Measurements from ENCODE around the gene GARIN5B. TPM values are rescaled to one million over a fixed set of nuclear protein-coding genes. Genes with fewer than 3 reads are reported as not detected.

The GARIN5B gene
- total RNA-seq, 1 experiment from 2014 or later = not detected

DNA sequence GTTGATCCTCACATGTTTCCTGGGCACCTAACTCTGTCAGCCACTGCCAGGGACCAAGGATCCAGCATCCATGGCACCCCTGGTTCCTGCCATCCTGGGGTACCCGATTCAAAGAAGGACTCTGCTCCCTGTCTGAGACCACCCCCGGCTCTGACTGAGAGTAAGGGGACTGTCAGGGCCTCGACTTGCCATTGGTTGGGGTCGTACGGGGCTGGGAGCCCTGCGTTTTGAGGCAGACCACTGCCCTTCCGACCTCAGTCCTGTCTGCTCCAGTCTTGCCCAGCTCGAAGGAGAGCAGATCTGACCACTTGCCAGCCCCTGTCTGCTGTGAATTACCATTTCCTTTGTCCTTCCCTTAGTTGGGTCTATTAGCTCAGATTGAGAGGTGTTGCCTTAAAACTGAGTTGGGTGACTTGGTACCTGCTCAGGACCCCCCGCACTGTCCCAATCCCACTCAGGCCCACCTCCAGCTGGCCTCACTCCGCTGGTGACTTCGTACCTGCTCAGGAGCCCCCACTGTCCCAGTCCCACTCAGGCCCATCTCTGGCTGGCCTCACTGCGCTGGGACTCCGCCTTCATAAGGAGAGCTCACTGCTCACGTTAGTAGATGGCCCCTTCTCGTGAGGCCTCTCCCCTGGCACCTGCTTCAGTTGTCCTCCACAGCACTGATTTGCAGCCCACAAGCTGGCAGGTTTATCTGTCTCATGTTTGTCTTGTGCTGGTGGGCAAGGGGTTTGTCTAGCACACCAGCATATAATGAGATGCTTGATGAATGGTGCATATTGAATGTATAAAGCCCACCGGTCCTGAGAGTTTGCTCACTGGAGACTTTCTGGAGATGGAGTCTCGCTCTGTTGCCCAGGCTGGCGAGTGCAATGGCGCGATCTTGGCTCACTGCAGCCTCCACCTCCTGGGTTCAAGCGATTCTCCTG lies 26.6 kb upstream of the GARIN5B start:
- no peak for DNase-seq (ENCODE audit: low read depth)

DNA sequence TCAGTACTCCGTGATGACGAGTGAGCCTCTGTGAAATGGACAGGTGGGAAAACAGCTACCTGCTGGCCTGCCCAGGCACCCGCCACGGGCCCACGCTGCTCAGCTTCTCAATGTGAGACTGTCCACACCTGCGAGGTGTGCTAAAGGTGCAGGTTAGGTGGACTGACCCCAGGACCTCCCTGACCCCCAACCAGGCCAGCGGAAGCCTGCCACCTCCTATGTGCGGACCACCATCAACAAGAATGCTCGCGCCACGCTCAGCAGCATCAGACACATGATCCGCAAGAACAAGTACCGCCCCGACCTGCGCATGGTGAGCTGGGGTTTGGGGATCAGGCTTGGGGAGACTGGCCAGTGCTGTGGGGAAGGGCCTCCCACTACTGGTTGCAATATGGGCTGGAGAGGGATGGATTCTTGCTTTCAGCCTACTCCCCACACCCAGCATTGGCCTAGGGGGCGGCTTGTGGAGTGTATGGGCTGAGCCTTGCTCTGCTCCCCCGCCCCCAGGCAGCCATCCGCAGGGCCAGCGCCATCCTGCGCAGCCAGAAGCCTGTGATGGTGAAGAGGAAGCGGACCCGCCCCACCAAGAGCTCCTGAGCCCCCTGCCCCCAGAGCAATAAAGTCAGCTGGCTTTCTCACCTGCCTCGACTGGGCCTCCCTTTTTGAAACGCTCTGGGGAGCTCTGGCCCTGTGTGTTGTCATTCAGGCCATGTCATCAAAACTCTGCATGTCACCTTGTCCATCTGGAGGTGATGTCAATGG lies 24.9 kb upstream of the GARIN5B start:
- DNase-seq (ENCODE audit: low read depth) = no peak

DNA sequence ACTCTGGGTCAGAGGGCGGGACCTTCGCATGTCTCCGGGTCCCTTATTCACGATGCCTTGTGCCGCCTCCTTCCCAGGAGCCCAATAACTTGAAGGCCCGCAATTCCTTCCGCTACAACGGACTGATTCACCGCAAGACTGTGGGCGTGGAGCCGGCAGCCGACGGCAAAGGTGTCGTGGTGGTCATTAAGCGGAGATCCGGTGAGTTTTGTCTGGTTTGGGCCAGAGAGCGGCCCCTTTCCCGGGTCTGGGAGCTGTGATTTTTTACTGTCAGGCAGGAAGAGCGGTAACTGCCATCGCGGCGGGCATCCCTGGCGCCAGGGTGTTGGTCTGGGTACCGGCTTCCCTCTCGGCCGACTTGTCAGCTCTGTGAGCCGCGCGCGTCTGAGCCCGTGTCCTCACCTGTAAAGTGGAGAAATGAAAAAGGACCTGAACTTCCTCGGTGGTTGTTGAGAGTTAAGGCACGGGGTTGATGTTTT lies 23.5 kb upstream of the GARIN5B start:
- no peak for DNase-seq (ENCODE audit: low read depth)

DNA sequence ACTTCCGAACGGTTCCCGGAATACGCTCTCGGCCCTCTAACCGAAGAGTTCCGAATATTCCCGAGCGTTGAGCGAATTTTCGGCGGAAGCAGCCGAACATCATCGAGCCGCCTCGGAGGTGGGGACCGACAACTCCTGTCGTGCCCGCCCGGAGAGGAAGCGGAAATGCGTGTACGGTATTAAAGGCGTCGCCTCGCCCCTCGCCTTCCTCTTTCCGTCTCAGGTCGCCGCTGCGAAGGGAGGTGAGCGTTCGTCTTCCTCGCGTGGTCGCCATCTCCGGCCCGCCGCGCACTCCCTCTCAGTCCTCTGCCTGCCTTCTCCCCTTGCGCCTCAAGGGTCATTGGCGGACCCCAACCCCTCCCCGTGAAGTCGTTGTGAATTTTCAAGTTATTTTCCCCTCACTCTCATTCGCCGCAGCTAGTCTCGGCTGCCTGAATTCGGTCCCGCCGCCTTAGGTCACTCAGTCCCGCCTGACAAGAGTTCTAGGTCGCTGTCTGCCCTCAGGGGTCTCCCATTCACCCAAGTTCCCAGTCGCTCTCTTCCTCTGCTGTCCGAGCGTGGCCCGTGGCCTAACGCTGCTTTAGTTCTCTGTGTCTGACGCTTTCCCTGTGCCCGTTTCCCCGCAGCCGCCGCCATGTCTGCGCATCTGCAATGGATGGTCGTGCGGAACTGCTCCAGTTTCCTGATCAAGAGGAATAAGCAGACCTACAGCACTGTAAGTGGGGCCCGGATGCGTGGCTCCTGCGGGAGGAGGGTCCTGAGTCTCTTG lies 22.8 kb upstream of the GARIN5B start, which contains the start of gene RPL28:
TSS of gene RPL28 (plus strand) at position 209 of the 769 bp plus-strand sequence. CDS start at position 635, 426 bp downstream.
- peak; percentile 97 for DNase-seq (ENCODE audit: low read depth)

DNA sequence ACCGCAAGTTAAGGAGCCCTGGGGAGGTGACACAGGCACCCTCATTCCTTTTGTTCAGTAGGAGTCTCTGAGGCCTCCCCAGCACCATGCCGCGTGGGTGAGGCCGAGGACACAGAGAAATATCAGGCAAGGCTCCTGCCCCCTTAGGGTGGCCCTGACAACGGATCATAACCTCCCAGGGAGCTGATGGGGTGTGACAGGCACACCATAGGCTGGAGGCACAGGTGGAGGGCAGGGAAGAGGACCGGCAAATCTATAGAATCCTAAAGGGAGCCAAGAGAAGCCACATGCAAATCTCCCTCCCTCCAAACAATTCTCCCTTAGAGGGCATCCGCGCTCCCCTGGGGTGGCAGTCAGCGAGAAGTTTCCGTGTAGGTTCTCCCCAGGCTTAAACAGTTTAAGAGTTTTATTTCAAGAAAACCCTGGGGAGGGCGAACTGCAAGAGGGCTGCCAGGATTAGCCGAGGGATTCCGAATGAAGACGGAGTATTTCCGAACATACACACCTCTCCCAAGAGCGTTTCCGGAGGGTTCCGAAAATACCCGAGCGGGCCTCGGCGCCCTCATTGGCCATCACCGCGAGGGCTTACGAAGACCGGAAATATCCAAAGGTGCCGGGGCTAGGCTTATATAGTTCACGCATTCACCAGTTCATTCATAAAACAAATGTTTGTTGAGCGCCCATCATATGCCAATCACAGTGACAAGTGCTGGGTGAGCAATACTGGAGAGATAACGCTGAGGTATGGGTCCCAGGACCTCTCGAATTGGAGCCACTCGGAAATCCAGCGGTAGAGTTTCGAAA lies 22.1 kb upstream of the GARIN5B start:
- peak; percentile 94 for DNase-seq (ENCODE audit: low read depth)

DNA sequence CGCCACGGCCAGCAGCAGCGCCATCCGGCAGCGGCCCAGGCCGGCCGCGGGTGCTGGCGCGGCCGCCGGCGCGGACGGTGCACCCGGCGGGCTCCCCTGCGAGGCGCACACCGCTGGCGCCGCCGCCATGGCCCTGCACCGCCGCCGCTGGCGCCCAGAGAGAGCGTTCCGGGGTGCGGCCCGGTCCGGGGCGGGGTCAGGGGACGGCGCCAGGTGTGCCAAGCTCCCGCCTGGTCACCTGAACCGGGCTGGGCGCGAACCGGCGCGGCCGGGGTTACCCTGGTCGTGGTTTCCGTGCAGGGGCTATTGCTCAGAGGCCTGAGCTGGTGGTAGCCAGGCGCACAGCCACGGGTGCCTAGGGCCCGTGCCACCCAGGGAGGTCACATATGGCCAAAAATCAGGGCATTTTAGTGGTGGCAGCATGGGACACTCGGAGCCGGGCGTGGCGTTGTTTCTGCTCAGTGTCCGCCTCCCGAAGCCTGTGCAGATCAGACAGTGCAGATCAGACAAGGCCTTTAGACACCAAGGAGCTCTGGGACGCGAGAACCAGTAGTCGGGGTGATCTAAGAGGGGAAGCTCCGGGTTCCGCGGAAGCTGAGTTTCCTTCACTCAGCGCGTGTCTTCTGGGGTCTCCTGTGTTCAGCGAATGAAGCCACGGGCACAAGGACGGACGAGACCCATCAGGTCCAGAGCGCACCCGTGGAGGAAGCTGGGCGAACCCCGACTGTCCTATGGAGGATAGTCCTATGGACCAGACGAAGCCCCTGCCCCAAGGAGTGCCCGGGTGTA lies 21.3 kb upstream of the GARIN5B start, which contains the start of gene TMEM238:
TSS of gene TMEM238 (minus strand) at position 162 of the 789 bp plus-strand sequence. CDS start at position 129, 33 bp downstream.
- no peak for DNase-seq (ENCODE audit: low read depth)

DNA sequence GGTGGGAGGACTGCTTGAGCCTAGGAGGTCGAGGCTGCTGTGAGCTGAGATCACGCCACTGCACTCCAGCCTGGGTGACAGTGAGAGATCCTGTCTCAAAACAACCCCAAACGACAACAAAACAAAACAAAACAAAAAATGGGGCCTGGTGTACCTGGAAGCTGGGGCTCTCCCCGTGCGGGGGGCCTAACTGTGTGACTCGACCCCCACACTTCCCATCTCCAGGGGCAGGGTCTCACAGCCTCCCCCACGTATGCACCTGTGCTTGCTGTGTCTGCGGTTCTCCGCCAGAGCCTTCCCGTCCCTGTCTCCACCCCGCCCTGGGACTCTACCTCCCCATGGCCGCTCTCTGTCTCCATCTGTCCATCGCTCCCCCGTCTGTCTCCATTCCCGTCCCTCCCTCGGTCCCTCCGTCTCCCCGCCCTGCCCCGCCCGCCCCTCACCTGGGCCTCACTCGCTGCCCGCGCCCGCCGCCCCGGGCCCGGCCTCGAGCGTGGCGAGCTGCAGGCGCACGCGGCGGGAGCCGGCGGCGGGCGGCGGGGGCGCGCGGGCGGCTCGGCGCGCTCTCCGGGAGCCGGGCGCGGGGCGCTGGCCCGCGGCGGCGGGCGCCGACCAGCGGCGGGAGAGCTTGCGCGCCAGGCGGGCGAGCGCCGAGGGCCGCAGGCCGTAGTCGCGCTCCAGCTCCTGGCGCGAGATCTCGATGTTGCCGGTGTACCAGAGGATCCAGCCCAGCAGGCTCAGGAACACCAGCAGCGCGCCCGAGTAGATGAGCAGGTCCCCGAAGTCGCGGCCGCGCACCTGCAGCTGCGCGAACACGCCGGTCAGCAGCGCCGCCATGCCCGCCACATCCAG lies 20.4 kb upstream of the GARIN5B start:
- peak; percentile 69 for DNase-seq (ENCODE audit: low read depth)

DNA sequence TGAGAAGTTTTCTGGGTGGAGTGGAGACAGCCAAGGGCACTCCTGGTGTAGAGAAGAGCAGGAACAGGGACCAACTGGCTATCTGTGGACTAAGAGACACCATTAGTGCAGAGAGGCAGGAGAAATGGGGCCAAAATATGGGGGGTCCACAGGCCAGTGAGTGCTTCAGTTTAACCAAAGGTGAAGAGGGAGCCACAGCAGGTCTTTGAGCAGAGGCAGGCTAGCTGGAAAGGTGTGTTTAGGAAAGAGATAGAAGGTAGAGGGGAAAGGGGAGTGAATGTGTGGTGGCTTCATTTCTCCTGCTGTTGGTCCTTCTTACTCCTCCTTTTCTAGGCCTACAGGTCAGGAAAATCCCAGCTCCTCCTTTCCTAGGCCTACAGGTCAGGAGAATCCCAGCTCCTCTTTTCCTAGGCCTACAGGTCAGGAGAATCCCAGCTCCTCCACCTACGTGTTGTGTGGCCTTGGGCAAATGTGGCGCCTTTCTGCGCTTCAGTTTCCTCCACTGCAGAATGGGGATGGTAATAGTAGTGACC lies 19.5 kb upstream of the GARIN5B start:
- no peak for DNase-seq (ENCODE audit: low read depth)

DNA sequence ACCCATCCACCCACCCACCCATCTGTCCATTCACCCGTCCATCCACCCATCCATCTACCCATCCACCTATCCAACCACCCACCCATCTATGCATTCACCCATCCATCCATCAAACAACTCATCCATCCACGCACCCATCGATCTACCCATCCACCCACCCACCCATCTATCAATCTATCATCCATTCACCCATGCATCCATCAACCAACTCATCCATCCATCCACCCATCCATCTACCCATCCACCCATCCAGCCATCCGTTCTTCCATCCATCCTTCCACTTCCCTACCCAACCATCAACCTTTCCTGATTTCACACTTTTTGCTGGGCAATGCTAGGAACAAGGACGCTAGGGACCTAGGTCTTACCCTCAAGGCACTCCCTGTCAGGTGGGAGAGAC lies 19.0 kb upstream of the GARIN5B start:
- DNase-seq (ENCODE audit: low read depth) = no peak

DNA sequence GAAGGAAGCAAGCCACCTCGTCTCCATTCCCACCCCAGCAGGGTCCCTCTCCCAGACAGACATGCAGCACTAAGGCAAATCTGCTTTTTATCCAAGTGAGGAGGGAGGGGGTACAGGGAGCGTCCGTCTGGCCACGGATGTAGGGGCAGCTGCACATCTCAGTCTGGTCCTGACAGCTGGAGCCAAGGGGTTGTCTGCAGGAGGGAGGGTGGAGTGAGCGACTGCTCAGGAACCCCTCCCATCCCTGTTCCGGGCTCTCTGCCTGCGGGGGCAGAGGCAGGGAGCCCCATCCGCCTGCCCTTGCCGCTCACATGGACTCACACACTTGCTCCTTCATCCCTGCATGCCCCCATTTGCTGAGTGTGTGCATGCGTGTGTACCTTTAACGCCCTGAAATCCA lies 16.1 kb upstream of the GARIN5B start:
- DNase-seq (ENCODE audit: low read depth) = no peak

DNA sequence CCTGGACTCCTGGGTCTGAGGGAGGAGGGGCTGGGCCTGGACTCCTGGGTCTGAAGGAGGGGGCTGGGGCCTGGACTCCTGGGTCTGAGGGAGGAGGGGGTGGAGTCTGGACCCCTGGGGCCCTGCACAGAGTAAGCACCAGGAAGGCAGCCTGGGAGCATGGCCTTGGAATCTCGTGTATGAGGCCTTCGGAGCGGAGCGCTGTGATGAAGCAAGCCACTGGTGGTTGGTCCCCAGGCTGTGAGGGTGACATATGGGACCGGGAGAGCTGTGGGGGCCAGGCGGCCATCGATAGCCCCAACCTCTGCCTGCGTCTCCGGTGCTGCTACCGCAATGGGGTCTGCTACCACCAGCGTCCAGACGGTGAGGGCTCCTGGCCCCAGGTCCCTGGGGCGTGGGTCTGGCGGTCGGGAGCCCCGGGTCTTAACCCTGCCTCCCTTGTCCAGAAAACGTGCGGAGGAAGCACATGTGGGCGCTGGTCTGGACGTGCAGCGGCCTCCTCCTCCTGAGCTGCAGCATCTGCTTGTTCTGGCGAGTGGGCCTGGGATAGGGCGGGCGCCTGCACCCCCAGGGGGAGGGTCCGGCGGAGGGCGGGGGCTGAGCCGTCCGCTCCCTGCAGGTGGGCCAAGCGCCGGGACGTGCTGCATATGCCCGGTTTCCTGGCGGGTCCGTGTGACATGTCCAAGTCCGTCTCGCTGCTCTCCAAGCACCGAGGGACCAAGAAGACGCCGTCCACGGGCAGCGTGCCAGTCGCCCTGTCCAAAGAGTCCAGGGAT lies 14.5 kb upstream of the GARIN5B start:
- DNase-seq (ENCODE audit: low read depth) = no peak

DNA sequence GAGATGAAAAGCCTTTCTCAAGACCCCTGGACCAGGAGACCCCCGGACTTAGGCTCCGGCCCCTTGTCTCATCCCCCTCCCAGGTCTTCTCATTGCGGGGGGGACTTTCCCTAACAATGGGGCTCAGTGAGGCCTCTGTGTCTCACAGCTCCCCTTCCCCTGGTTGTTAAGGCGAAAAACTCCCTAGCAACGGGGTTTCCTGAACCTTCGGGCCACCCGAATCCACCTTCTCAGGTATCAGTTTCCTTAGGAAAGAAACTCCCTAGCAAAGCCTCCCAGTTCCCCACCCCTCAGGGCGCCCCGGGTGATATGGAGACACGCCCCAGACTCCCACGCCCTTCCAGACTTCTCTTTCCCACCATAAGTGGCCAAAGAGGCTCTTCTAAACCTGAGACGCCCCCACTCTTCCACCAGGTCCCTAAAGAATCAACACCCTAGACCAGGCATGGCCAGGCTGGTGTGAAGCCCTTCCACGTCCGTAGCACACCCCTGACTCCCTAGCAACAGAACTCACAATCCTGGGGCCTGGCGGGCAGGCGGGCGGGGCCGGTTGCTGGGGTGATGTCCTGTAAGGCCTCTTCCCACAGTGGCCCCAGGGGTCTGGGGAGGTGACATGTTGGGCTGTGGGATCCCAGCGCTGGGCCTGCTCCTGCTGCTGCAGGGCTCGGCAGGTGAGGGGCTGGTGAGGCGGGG lies 13.3 kb upstream of the GARIN5B start, which contains the start of gene TMEM190:
TSS of gene TMEM190 (plus strand) at position 586 of the 693 bp plus-strand sequence. CDS start at position 614, 28 bp downstream.
- no peak for DNase-seq (ENCODE audit: low read depth)

DNA sequence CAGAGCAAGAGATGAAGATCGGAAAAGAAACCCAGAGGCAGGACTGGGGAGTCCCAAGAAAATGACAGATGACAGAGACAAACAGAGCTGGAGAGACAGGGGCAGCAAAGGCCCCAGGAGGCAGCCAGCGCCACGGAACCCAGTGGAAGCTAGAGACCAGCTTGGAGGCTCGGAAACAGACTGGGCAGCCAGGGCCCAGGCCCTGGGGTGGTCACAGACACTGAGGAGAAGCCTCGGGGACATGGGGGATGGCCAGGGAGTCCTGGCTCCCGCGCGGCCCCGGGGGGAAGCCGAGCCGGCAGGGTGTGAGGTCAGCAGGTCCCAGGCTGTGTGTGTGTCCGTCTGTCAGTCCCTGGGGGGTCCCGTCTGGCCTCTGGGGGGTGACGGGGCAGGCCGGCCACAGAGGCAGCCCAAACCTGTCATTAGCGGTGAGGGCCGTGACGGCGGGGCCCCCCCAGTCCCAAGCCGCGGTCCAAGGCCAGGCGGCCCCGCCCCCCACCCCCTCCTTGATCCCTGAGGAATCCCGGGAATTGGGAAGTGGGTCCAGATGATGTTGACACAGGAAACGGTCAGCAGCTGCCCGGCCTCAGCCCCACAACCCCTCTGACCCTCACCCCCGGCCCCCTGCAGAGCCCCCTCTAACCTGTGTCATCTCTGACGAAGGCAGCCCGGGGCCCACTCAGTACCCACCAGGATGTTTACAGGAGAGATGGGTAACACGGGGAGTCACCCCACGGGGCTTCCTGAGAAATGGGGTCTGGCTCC lies 11.1 kb upstream of the GARIN5B start:
- peak; percentile 58 for DNase-seq (ENCODE audit: low read depth)

DNA sequence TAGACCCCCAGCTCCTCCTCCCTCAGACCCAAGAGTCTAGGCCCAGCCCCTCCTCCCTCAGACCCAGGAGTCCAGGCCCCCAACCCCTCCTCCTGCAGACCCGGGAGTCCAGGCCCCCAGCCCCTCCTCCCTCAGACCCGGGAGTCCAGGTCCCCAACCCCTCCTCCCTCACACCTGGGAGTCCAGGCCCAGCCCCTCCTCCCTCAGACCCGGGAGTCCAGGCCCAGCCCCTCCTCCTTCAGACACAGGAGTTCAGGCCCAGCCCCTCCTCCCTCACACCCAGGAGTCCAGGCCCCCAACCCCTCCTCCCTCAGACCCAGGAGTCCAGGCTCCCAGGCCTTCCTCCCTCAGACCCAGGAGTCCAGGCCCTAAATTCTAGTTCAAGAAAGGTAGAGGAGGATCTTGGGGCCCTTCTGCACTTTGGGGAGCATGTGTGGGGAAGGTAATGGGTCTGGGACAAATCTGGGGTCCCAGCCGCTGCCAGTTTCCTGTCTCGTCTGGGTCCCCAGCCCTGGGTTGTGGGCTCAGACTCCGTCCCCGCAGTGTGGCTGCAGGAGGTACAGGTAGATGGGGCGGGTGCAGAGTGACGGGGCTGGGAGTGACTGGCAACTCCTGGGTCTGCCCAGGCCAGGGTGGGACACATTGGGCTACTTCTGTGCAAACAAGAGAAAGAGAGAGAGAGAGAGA lies 10.4 kb upstream of the GARIN5B start:
- no peak for DNase-seq (ENCODE audit: low read depth)

DNA sequence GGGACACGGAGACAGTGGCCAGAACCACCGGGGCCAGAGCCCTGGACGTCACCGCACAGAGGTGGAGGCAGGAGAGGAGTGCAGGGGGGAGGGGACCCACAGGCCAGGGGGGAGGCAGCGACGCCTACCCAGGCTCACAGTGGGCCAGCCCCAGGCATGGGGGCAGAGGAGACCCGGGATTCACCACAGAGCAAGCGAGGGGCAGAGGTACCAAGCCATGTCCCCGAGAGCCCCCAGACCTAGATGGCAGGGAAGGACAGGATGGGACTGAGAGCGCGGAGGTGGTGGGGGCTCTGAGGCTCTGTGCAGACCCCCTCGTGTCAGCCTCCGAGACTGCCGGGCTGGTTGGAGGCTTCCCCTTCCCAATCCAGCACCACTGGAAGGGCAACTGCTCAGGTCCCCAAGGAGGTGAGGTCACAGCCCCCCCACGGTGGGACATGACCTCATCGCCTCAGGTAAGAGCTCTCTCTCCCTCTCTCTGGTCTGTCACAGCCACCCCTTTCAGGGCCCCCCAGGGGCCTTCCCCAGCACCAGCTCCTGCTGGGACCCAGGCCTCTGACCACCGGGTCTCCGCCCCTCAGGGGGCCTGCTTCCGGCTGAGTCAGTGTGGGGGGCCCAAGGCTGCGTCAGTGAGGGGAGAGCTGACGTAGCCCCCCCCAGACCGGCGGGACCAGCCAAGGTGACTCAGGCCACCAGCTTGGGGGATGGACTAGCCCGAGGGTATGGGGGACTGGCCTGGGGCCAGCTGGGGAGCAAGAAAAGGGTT lies 9.4 kb upstream of the GARIN5B start:
- DNase-seq (ENCODE audit: low read depth) = peak; percentile 75
